HFF-Myc (cell line): Measurements from ENCODE around the gene TCEAL7.

Source experiments
- DNase-seq: peaks from one replicate; pipeline ENCODE4 v3.0.0-alpha.2; 2011; ENCODE audit warnings: low read depth; ENCODE audit errors: extremely low read depth
- H3K4me3 ChIP-seq: replicated peaks from 2 replicates; pipeline ENCODE4 v1.5.1; 2011; ENCODE audit warnings: low read depth, mild to moderate bottlenecking, control low read depth, low read length
- CTCF ChIP-seq: IDR thresholded peaks from 2 replicates; pipeline ENCODE4 v1.5.1; 2012; ENCODE audit warnings: mild to moderate bottlenecking, low read depth, low read length, control low read depth; ENCODE audit errors: missing control alignments

TCEAL7 gene

GRCh38 chrX:103367502-103367901, 37.5 kb downstream of the TCEAL7 start:
- DNase-seq = no peak
- TF ChIP-seq CTCF = no peak
- H3K4me3 ChIP-seq = no peak overlapping the region

- no peak for TF ChIP-seq CTCF
- H3K4me3 ChIP-seq = no peak overlapping the region
- DNase-seq = no peak
Measured at GRCh38 chrX:103369479-103369878, 39.4 kb downstream of the TCEAL7 start.

DNA sequence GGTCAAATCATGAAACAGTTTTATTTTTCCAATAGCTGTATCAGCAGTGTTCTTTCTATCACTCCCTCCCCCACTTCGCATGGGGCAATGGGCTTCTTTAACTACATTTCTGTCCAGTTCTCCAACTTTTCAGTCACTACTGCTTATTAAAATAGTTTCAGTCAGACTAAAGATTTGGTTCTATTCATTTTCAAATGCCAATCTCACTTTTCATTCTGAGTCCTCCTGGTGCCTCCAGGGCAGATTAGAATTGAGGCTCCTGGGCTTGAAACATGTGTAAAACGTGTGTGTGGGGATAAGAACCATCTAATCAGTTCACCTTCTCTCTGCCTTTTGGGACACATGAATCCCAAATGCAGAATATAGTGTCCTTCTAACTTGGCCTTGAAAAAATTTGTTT, 42.8 kb downstream of the TCEAL7 start:
- DNase-seq = no peak
- no peak for TF ChIP-seq CTCF
- H3K4me3 ChIP-seq = no peak overlapping the region

DNA sequence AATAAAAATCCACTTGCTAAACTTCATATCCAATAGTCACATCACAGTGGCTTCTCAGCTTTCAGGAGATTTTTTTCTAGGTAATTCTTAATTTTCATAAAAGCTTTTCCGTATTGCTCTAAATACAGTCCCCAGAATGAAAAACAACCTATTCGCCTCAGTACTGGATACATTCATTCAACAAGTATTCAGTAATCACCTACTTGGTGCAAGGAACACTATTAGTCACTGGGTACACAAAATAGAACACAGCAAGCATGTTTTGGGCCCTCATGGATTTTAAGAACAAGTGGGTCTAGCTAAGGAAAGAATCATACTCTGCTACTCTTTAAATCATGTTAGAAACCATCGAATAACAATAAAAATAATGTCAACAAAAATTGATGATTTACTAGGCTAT, 43.5 kb downstream of the TCEAL7 start:
- no peak overlapping the region for H3K4me3 ChIP-seq
- no peak for DNase-seq
- TF ChIP-seq CTCF = no peak

- TF ChIP-seq CTCF = no peak
- H3K4me3 ChIP-seq = peak within 1 kb of the TSS; percentile 65
- no peak for DNase-seq
Measured at GRCh38 chrX:103376118-103376978, 46.3 kb downstream of the TCEAL7 start, which contains the start of gene BEX3. Gene BEX3 (plus strand): TSS chrX:103376538. CDS start chrX:103377522, 984 bp downstream.

GRCh38 chrX:103376979-103377324, 46.9 kb downstream of the TCEAL7 start:
- peak overlapping the region; percentile 65 for H3K4me3 ChIP-seq
- TF ChIP-seq CTCF = no peak
- no peak for DNase-seq
